Measurements from ENCODE around the gene C19orf25. TPM values are rescaled to one million over a fixed set of nuclear protein-coding genes. Genes with fewer than 3 reads are reported as not detected.

Gene C19orf25
- total and polyA plus RNA-seq, 2 of the 13 experiments (the other 11 are each of a cell fraction or from before 2014, with no cell fraction given), result 14.2 to 32.4 TPM

GRCh38 chr19:1526979-1527649 lies 48.1 kb upstream of the C19orf25 start (continued):
- TF ChIP-seq SRSF1 (optimal IDR thresholded peaks at IDR 0.05; ENCODE audit: low read depth, low read length), result no peak
- no peak for TF ChIP-seq ZFYVE20 (CRISPR knock-in tag; IDR thresholded peaks at IDR 0.05; ENCODE audit: borderline replicate concordance, low read depth)
- TF ChIP-seq ZNF331 (CRISPR knock-in tag; IDR thresholded peaks at IDR 0.05), result no peak
- TF ChIP-seq PHF8 (CRISPR knock-in tag; IDR thresholded peaks at IDR 0.05), result no peak
- TF ChIP-seq ZNF530 (CRISPR knock-in tag; IDR thresholded peaks at IDR 0.05; ENCODE audit: low read depth), result no peak
- TF ChIP-seq, protein P1, sequence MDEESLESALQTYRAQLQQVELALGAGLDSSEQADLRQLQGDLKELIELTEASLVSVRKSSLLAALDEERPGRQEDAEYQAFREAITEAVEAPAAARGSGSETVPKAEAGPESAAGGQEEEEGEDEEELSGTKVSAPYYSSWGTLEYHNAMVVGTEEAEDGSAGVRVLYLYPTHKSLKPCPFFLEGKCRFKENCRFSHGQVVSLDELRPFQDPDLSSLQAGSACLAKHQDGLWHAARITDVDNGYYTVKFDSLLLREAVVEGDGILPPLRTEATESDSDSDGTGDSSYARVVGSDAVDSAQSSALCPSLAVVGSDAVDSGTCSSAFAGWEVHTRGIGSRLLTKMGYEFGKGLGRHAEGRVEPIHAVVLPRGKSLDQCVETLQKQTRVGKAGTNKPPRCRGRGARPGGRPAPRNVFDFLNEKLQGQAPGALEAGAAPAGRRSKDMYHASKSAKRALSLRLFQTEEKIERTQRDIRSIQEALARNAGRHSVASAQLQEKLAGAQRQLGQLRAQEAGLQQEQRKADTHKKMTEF (CRISPR knock-in tag; IDR thresholded peaks at IDR 0.05), result no peak
- no peak for TF ChIP-seq RAD51 (IDR thresholded peaks at IDR 0.05; ENCODE audit: borderline replicate concordance)
- no peak for TF ChIP-seq ZMAT3 (CRISPR knock-in tag; conservative IDR thresholded peaks at IDR 0.05)

DNA sequence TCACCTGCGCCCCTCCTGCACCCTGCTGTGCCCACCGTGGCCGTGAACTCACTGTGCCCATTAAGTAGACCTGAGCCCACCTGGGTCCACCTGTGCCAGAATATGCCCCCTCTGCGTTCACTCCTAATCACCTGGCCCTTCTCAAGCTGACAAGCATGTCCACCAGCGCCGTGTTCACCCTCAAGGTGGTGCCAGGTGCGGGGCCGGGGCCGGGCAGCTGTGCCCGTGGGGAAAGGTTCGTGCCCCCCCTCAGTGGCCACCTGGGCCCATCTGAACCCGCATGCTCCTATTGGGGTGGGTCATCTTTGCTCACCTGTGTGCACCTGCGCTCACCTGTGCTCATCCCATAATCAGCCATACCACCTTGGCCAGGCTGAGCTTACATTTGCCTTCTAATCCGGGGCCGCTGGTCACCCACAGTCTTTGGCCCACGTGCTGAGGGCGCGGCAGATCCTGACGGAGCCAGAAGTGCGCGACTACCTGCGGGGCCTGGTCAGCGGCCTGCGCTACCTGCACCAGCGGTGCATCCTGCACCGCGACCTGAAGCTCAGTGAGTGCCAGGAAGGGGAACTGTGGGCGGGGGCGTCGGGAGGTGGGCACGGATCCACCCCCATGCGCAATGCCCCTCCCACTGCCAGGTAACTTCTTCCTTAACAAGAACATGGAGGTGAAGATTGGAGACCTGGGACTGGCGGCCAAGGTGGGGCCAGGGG lies 47.2 kb upstream of the C19orf25 start:
- no peaks in the 10 kb centered on the region for H3K79me2 ChIP-seq (ENCODE audit: insufficient read depth, low read length)
- ChIA-PET POLR2A (no interaction called here), CTCF (ENCODE audit: low intra/inter-chr PET ratio, low total read pairs) (no interaction called here)
- ATAC-seq (no peak), DNase-seq (ENCODE audit: low spot score) (no peak), FAIRE-seq (no peak)
- in situ Hi-C loops (cut with HindIII; ENCODE audit: extremely low pct_ligation_motif_present, low pct_unique_long_range_greater_than_20kb), result no loop called here
- BruUV-seq (replicated peaks), result no TSS peak
- H3K36me3 ChIP-seq (replicated peaks in 1 of 2; ENCODE audit: control insufficient read depth in 1 of 2, insufficient read depth in 2 of 2, low read length in 2 of 2), result no peaks in the 10 kb centered on the region
- H3K4me2 ChIP-seq (ENCODE audit: low read depth, low read length), result no peak overlapping the region
- 36% methylated on average over 12 of the region's 33 CpGs for WGBS (ENCODE audit: low lambda C conversion rate)
- peaks cover 31 to 59% of the 10 kb centered on the region in 2 experiments for H3K27me3 ChIP-seq (ENCODE audit: control insufficient read depth in 1 of 2, insufficient read depth in 2 of 2, low read length in 2 of 2)
- H3K4me3 ChIP-seq (replicated peaks in 1 of 3; ENCODE audit: insufficient read depth in 1 of 3, low read depth in 2 of 3, low read length in 3 of 3), result no peak overlapping the region
- H3K9me3 ChIP-seq (ENCODE audit: low read length), result no peaks in the 10 kb centered on the region
- no peak overlapping the region for H3K27ac ChIP-seq (ENCODE audit: extremely low read length, insufficient read depth, low read length)
- peaks cover 14% of the 10 kb centered on the region for H3K4me1 ChIP-seq (ENCODE audit: insufficient read depth, low read length)
- no peak overlapping the region for H2AFZ ChIP-seq (ENCODE audit: low read length)
- H4K20me1 ChIP-seq (ENCODE audit: insufficient read depth, low read length), result no peaks in the 10 kb centered on the region
- intact Hi-C loops (cut with micrococcal nuclease; ENCODE audit: unreplicated experiment), result no loop called here
- H3K9ac ChIP-seq (ENCODE audit: insufficient read depth, low read depth, low read length), result no peak overlapping the region
- TF ChIP-seq ZBTB33 (CRISPR knock-in tag; IDR thresholded peaks at IDR 0.05) (peak; percentile 19; the same call in 1 of the 2 replicates), SNAI1 (CRISPR knock-in tag; IDR thresholded peaks at IDR 0.05; ENCODE audit: borderline replicate concordance) (no peak), ATF5 (CRISPR knock-in tag; IDR thresholded peaks at IDR 0.05; ENCODE audit: low read depth) (no peak), GABPB1 (CRISPR knock-in tag; IDR thresholded peaks at IDR 0.05) (no peak), ZMAT5 (CRISPR knock-in tag; IDR thresholded peaks at IDR 0.05; ENCODE audit: borderline replicate concordance, low read depth) (no peak), ZNF484 (CRISPR knock-in tag; IDR thresholded peaks at IDR 0.05; ENCODE audit: borderline replicate concordance, low read depth) (no peak), TBX3 (IDR thresholded peaks at IDR 0.05; ENCODE audit: borderline replicate concordance) (no peak)
- TF ChIP-seq, protein P2, sequence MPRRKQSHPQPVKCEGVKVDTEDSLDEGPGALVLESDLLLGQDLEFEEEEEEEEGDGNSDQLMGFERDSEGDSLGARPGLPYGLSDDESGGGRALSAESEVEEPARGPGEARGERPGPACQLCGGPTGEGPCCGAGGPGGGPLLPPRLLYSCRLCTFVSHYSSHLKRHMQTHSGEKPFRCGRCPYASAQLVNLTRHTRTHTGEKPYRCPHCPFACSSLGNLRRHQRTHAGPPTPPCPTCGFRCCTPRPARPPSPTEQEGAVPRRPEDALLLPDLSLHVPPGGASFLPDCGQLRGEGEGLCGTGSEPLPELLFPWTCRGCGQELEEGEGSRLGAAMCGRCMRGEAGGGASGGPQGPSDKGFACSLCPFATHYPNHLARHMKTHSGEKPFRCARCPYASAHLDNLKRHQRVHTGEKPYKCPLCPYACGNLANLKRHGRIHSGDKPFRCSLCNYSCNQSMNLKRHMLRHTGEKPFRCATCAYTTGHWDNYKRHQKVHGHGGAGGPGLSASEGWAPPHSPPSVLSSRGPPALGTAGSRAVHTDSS (CRISPR knock-in tag; conservative IDR thresholded peaks at IDR 0.05), result no peak
